CD4-positive, alpha-beta T cell treated with Interleukin-4 for 1 hour (primary cell): ENCODE results near the gene FGGY.

Experiments used
- DNase-seq, 2 donors: peaks; one replicate each; pipeline ENCODE4 v3.0.0-alpha.2; 2020 to 2022

The FGGY gene

DNA sequence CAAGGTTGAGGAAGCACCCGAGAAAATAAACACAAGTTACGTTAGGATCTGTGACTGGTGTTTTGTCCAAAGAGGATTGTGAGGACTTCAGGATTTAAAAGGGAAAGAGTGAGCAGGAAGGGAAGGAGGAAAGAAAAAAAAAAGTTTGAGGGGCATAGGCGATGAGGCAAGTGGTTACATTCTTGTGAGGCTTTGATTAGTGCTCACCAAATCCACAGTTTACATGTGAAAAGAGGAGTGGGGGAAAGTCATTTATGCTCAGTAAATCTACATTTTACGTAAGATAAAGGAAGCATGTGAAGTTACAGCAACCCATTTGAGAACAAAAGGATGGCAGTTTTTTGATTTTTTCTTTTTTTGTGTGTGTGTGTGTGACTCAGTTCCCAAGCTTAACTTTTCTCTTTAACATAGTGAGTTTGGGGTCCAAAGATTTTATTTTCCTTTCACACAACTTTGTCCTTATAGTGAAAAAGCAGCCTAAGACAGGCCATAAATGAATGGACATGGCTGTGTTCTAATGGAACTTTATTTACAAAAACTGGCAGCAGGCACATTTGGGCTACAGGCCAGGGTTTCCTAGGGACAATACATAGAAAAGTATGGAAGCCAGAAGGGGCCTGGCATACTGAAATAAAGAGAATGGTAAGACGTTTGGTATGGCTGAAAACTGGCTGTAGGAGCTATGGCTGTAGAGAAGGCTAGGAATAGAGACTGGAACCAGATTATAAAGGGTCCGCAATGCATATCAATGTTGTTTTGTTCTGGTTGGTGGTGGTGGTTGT, 121.7 kb downstream of the FGGY start:
- DNase-seq, result no peak

DNA sequence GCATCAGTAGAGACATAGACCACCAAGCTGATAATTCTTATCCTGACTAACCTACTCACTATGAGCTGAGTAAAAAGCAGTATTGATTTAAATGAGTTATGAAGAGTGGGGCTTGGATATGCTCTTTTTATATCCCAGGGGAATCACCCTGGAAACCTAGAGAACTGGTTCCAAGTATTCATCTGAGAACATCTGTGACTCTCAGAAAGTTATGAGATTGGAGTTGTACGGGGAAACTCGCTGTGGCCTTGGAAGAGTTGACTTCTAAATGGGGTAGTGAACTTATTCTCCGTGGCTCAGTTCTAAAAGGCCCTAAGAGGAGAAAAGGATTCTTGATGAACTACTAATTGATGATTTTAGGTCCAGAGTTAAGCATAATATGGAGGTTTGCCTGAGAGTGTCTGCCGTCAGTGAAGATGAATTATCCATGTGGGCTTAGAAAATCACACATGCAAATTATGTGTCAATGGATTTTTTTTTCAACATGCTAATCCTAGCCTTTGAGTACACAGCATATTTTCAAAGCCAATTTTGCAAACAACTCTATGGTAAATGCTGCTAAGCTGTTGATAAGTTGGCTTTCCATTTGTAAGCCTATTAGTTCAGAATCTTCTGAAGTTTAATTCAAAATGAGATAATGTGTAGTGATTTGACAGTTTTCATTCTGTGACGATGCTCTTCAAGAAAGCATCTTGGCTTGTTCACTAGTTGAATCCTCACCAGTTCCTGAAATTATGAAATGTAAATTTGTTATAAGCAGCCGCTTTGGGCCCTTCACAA, 122.7 kb downstream of the FGGY start:
- no peak for DNase-seq

DNA sequence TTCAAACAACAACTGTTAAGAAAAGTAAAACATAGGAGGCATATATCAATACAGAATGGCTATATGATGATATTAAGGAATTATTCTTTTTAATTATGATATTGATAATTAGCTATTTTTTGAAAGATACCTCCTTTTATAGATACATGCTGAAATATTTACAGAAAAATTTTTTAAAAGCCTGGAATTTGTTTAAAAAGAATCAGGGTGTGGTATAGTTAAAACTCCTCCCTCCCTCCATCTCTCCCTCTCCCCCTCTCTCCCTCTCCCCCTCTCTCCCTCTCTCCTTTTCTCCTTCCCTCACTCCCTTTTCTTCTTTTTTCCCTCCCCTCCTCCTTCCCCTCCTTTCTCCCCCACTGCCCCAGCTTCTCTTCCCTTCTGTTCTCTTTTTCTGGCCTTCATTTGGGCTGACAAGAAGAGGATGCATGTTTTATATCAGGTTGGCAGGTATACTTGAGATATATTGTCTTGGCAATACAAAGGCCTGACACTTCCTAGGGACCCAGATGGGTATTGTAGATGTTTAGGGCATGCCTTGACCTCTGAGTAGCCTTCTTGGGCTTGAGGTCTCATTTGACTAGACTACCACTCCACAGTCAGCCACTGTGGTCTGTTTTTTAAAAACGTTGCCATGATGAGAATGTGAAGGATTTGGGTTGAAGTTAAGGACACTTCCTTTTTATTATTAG, 124.5 kb downstream of the FGGY start:
- no peak for DNase-seq

DNA sequence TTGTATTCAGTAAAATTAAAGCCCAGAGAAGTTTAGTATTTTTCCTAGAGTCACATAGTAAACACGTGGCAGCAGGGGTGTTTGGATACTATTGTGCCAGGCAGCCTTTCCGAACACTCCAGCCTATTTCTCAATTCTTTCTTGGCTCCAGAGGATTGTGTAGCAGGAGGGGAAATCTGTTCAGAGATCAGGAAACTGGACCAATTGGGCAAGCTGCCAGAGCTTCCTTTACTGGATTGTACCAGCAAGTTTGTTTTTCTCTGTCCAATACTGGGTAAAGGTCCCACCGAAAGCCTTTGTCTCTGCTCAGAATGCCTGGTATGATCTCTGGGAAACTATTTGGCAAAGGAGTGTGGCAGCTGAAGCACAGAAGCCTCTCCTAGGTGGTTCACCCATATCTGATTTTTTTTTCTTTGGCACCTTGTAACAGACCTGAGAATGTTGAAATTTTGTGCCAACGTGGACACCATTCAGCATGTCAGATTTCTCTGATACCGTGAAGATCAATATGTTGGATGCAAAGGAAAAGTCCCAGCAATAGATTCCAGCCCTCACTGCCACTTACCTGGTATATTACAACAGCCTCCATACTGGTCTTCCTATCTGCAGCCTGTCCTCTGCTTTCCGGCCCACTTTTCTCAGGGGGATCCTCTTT, 126.2 kb downstream of the FGGY start:
- no peak for DNase-seq

DNA sequence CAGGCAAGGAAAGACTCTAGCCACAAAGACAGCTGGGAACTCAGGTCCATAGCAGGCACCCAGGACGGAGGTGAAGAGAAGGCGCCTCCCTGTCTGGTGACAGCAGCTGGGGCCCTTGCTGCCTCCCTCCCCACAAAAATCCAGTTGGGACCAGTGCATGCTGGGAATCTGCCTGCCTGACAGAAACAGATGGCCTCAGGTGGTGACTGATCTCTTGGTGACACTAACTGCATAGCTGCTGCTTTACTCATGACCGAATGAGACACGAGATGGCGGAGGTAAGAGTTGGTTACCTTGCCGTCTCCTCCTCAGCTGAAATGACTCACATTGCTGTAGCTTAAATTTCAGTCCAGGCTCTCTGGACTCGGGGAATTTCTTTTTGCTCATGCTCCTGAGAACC, 130.3 kb downstream of the FGGY start:
- DNase-seq, result no peak

DNA sequence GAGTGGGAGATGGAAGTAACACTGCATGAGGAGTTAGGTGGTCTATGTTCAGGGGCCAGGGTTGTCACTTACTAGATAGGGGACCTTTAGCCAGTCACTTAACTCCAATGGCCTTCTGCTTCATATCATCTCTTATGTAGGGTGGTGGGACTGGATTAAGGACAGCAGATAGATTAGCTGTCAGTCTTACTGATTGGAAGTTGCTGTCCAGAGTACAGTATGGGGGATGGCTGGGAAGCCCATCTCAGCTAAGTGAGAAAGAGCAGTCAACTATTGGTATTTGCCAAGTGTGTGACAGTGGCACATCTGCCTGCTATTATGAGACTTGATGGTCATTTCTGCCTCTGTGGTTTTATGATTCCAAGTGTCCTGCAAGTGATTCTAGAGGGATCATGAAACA, 130.9 kb downstream of the FGGY start:
- DNase-seq, result no peak

DNA sequence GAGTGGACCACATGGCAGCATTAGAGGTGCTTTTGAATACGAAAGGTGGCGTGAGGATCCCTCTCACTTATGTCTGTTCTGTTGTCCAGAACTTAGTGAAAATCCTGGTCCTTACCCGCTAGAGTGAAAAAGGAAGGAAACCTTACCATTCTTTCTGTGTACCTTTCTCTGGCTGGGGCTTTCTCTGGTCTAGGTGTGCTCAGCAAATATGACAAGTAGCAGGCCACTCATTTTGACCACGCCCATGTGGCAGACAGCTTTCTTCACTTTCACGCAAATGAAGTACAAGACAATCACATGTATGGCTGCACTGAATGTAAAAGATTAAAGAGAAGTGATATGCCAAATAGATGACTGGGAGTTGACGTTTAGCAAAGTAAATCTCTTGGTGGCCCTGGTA, 131.9 kb downstream of the FGGY start:
- DNase-seq, result no peak

DNA sequence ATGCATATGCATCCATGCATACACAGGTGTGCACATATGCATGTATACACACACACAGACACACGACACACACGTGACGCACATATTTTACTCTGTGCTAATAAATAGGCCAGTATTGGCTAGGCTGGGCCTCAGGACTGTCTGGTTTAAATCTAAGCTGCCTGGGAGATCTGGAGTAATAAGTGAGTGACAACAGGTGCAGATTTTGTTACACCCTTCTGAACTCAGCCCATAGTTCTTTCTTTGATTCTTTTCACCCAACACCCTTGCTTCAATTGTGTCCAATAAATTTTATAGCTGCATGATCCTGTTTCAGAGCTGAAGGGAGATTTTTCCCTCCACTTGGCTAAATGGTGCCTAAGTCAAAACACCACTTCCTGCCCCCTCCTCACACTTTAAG, 132.8 kb downstream of the FGGY start:
- DNase-seq, result no peak

DNA sequence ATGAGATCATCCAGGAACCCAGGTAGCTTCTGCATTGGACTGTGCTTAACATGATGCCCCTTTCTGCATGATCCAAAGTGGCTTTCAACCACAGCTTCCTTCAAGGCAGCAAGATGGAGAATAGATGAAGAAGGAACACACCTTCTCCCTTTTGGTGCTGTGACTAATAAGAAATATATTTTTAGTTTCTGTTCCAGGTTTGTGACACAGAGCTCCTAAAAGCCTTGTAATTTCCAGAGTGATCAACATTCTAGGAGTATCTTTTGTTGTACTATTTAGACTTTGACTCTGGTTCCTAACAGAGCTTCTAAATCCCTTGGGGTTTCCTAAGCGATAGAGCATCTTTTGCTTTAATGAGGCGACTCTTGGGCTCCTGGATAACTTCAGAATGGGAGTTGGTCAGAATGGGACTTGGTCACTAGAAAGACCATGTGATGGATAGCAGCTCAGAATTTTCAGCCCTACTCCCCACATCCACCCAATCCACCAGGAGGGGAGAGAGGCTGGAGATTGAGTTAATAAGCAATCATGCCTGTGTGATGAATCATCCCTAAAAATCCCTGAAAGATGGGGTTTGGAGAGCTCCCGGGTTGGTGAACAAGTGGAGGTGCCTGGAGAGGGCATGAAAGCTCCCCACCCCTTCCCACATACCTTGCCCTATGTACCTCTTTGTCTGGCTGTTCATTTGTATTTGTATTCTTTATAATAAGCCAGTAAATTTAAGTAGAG, 134.8 kb downstream of the FGGY start:
- DNase-seq, result no peak

DNA sequence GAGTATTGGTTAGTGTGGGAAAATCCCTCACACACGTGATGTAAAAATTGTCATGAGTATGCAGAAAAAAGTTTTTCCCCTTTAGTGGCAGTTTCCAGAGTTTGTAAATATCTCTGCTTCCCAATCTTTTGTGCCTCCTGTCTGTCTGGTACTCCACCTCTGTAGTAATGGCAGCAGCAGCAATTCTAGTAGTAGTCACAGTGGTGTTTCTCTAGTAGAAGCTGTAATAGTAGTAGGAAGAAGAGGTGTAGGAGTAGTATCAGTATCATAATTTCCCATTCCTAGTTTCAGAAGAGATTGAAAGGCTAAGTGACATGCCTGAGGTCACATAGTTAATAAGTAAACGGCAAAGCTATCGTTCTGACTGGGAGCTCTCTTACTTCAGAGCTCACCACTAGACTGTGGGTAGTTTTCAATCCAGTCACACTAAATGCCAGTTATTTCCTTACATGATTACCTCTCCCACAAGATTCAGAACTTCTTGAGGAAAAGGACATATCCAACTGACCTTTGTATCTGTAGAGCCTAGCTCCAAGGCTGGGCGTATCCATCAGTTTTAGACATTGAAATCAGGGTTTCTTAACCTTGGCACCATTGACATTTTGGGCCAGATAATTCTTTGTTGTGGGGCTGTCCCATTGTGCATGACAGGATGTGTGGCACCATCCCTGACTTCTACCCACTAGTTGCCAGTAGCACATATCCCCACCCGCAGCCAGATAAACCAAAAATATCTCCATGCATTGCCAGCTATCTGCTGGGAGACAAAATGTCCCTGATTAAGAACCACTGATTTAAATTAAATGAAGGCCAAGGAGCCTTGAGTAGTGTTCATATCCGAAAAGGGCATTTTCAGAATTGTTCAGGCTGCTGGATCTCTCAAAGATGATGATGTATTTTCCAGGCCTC, 135.9 kb downstream of the FGGY start:
- no peak for DNase-seq

DNA sequence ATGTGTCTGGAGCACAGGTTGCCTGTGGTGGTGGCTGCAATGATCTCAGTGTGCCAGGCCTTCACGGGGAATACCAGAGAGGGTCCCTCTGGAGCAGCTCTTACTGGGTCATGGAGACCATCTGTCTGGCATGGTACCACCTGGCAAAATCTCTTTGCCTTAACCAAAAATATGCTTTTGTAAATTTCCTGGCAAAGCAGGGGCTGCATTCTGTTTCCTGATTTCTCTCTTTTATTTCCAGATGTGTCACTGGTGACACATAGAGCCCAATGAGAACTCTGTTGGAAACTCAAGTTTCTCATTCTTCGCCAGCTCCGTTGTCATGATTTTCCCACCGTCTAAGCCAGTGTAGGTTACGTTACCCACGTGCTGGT, 136.5 kb downstream of the FGGY start:
- DNase-seq, result no peak

DNA sequence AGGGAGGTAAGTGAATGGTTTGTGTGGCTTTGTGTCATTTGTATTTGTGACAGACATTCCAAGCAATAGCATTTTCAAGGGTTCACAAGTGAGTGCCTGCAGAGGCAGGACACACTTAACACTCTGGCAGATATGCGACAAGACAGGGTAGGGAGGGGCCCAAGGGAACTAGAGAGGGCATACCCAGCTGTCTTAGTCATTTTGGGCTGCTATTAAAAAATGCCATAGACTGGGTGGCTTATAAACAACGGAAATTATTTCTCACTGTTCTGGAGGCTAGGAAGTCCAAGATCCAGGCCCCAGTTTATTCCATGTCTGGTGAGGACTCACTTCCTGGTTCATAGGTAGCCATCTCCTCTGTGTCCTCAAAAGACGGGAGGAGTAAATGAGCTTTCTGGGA, 137.4 kb downstream of the FGGY start:
- no peak for DNase-seq

DNA sequence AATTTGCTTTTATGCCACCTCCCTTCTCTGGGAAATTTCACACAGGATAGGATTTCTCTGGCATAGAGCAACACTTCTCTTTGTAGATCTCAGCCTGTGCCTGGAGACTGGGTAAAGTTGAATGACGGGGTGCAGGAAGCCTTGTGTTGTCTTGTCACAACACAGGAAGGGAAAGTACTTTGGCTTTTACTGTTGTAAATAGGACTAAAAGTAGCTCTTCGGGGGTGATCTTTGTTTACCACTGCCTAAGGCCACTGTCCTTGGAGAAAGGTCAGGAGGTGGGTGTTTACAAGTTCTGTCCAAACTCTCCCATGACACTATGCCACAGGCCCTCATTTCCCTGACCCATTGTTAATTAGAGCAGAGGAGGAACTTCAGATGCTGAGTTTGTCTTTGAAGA, 139.7 kb downstream of the FGGY start:
- DNase-seq, result no peak

DNA sequence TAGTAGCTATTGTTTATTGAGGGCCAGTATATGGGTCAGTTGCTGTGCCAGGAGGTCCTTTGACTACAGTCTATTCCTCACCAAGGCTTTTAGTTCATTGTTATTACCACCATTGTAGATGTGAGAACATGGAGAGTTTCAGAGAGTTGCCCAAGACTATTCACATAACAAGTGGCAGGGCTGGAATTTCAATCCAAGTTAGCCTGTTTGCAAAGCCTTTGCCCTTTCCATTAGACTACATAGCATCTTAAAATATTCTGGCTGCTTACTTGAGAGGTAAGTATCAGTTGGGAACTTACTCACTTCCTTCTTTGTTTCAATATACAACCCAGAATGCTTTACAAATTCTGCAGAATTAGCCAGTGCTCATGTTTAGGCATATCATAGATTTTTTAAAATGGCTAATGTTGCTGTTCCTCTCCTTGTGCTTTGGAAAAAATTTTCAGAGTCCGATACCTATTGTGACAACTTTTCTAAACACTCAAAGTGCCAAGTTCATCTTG, 141.2 kb downstream of the FGGY start:
- no peak for DNase-seq

DNA sequence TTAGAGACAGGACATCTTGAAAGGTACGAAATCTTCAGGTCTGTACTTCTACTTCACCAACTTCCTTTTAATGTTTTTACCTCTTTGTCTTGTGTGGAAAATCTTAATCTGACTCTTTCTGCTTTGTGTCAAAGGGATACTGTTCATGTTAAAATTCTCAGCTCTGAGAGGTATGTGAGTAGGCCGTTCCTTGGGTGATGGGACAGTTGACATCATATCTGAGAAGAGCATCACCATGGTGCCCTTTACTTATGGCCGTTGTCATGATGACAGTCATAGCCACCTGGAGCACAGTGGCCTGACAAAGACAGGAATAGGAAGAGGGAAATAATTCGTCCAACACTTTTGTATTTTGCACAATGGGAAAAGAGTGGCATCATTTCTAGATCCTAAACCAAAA, 145.6 kb downstream of the FGGY start:
- no peak for DNase-seq

DNA sequence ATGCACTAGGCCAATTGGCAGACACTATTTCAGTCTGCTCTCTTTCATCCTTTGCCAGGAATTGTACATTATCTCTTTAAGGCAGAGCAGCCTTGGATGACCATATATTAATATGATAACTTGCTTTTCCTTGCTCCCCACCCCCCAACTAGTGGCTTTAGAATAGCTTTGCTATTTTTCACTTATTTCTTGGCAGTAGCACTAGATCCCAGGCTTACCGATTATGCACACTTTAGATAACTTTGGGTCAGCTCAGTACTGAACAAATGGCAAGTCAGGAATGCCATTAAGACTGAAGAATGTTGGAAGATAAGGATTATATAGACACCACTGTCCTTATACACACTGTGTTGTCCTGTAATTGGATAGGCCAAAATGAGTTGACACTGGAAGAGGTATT, 146.4 kb downstream of the FGGY start:
- DNase-seq, result no peak

DNA sequence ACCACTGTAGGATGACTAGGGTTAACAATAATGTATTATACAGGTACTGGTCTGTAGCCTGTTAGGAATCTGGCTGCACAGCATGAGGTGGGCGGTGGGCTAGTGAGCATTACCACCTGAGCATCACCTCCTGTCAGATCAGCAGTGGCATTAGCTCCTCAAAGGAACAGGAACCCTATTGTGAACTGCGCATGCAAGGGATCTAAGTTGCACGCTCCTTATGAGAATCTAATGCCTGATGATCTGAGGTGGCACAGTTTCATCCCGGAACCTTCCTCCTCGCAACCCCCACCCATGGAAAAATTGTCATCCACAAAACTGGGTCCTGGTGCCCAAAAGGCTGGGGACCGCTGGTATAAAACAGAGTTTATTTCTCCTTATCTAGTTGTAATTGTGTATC, 147.6 kb downstream of the FGGY start:
- DNase-seq, result no peak

DNA sequence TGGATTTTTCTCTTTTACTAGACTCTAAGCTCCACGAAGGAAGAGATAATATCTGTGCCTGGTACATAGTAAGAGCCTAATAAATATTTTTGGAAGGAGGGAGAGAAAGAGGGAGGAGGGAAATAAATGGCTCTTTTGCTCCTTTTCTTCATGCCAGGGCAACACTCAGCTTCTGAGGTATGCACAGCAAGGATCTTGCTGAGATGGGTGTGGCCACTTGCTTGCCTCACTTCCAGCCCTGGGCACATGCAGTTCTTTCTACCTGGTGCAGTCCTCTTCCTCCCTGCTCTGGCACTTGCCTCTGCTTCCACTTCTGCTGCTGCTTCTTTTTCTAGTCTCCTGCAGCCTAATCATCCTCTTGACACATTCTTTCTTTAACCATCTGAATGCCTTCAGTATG, 148.1 kb downstream of the FGGY start:
- no peak for DNase-seq

DNA sequence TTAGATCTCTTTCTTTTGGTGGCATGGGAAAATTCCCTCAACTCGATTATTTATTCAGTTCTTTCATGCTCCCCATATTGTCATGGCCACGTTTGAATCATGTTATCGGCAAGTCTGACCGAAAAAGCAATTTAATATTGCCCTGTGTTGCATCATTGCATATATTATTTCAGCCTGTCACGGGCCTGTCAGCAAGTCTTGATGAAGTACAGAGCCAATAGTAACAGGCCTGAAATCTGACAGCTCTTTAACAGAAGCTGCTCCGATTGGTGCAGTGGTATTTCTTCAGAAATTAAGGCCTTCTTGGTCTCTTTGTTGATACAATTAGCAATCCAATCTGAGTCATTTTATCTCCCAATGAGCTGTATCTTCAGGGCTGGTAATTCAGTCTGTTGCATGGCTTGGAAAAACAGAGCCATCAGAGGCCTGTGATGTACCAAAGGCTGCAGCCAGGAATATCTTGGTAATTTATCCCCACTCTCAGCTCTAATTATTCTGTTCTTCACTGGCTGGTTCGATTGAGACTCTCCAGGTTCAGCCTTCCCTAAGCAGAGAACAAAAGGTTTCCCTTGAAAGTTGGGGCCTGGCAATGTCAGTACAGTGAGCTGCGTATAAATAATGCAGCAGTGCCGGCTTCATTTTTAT, 149.5 kb downstream of the FGGY start:
- no peak for DNase-seq

DNA sequence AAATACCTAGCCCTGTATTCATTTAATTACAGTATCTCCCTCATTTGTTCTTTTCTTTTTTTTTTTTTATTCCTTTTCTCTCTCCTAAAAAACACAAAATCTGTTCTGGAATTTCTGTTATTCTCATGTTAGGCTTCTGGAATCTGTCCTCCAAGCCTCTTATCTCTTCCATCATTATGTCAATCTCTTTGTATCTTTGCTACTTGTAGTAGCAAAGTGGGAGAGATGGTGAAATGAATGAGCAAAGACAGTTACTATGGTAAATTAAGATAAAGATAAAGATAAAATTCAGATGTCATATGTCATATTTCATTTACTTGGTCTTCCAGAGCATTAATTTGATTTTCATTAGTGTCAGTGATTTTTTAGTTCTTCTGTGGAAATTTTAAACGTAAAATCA, 155.1 kb downstream of the FGGY start:
- no peak for DNase-seq

DNA sequence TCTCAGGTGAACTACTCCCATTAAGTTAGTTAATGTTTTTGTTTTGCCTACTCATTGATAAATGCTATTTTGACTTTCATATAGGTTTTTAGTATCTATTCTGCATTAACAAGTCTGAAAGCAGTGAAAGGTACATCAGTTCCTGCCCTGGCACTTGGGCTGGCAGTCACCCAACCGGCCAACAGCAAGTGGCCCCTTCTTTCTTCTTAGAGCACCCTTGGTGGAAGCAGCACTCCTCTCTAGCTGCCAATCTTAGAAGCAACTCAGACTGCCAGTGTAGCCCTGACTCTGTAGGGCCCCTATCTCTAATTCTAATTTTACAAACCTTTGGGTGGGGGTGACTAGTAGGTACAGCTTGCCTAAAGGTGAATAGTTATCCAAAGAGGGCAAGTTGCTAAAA, 155.7 kb downstream of the FGGY start:
- no peak for DNase-seq
